Gastroesophageal sphincter (tissue), 4 donors: ENCODE measurements around the gene P4HB. TPM values are rescaled to one million over a fixed set of nuclear protein-coding genes. Genes with fewer than 3 reads are reported as not detected.
A peak's percentile ranks its signal among the peaks of the same experiment; 100 is the strongest.

ENCODE experiments used
- ATAC-seq: fragments of 150-250 bp; one replicate; pipeline ENCODE4 v1.9.1; 2016; ENCODE audit warnings: mild to moderate bottlenecking, moderate library complexity
- H3K27ac ChIP-seq, 4 donors: fragments of 200-600 bp; sonication (generic) in 3 of 4; 1 replicate in 3 of 4; 2 replicates in 1 of 4; pipeline ENCODE4 v1.5.1; 2016 to 2019
- H3K27me3 ChIP-seq: fragments of 200-600 bp; sonication (generic); one replicate; pipeline ENCODE4 v1.5.1; 2019
- H3K36me3 ChIP-seq, 2 donors: fragments of 200-600 bp; sonication (generic); one replicate each; pipeline ENCODE4 v1.5.1; 2019; ENCODE audit warnings: control low read depth in 1 of 2
- H3K4me1 ChIP-seq, 3 donors: fragments of 200-600 bp; sonication (generic); 1 replicate in 2 of 3; 2 replicates in 1 of 3; pipeline ENCODE4 v1.5.1; 2016 to 2019; ENCODE audit warnings: control low read depth in 2 of 3
- H3K4me3 ChIP-seq, 2 donors: fragments of 200-600 bp; sonication (generic); one replicate each; pipeline ENCODE4 v1.5.1; 2019; ENCODE audit warnings: mild to moderate bottlenecking in 1 of 2, moderate library complexity in 1 of 2
- H3K9me3 ChIP-seq, 3 donors: fragments of 200-600 bp; sonication (generic); one replicate each; pipeline ENCODE4 v1.5.1; 2017 to 2019; ENCODE audit warnings: control low read depth in 2 of 3
- CTCF ChIP-seq, 4 experiments: fragments of 200-600 bp in 2 of 4; fragments of 450-650 bp in 2 of 4; sonication (generic) in 1 of 4; IDR thresholded peaks; one replicate each; pipeline ENCODE4 v1.5.1; 2017 to 2019; ENCODE audit warnings: antibody characterized with exemption in 4 of 4, mild to moderate bottlenecking in 2 of 4, moderate library complexity in 2 of 4
- EP300 ChIP-seq: sonication (generic); formaldehyde crosslinking; IDR thresholded peaks from one replicate; pipeline ENCODE4 v1.6.1; 2017; ENCODE audit warnings: antibody characterized with exemption, mild to moderate bottlenecking
- POLR2A ChIP-seq, 2 donors: fragments of 450-650 bp; IDR thresholded peaks; one replicate each; pipeline ENCODE4 v1.6.1; 2017; ENCODE audit warnings: antibody characterized with exemption in 2 of 2, mild to moderate bottlenecking in 2 of 2, moderate library complexity in 1 of 2
- POLR2AphosphoS5 ChIP-seq: sonication (generic); formaldehyde crosslinking; IDR thresholded peaks from one replicate; pipeline ENCODE4 v1.6.1; 2017; ENCODE audit warnings: antibody characterized with exemption
- WGBS, 2 donors: methylation state at CpG; one replicate each; pipeline ENCODE4 v1.1.5; 2018; ENCODE audit warnings: low coverage in 1 of 2; 5-methylcytosine and 5-hydroxymethylcytosine counted together
- total RNA-seq, 4 donors: library from RNA; depleted of rRNA; stranded (reverse); fragments of >200 nt; gene quantifications; one replicate each; pipeline ENCODE4 v1.1.0, GENCODE V29; 2016

P4HB gene
- total RNA-seq, 4 donors from 2014 or later = 257 to 365 (median 324) TPM

- Histone ChIP-seq H3K27me3 (no peaks in the 10 kb centered on the region), H3K4me1 (peaks cover 0 to 68% (median 35%) of the 10 kb centered on the region in 3 donors), H3K27ac (peak overlapping the region; percentile 84 to 99 (median 98)), H3K36me3 (peaks cover 0 to 42% of the 10 kb centered on the region in 2 donors), H3K4me3 (peak overlapping the region; percentile 54 to 80), H3K9me3 (no peaks in the 10 kb centered on the region)
- TF ChIP-seq CTCF (IDR thresholded peaks at IDR 0.05) = peak in 3 of 4 experiments; percentile 87 to 95 (median 87)
- TF ChIP-seq EP300 = no peak
- TF ChIP-seq POLR2AphosphoS5 = peak; percentile 23
- no CpG with 5 or more reads among the region's 52 CpGs for WGBS, 2 donors
- peak; percentile 8 for ATAC-seq
These were observed 9.1 kb upstream of the P4HB start for GRCh38 chr17:81869221-81870130.

GRCh38 chr17:81868674-81869220, 8.4 kb upstream of the P4HB start:
- no peaks in the 10 kb centered on the region for H3K27me3 ChIP-seq
- WGBS, 2 donors = 80% methylated on average over 1 of the region's 30 CpGs; no CpG with 5 or more reads in 1 of the 2 donors
- peak overlapping the region in 1 of 2 donors; percentile 80 for H3K4me3 ChIP-seq
- H3K9me3 ChIP-seq = no peaks in the 10 kb centered on the region
- peak overlapping the region in 3 of 4 donors; percentile 98 to 99 (median 99) for H3K27ac ChIP-seq
- TF ChIP-seq EP300 = no peak
- no peak for TF ChIP-seq POLR2A (IDR thresholded peaks at IDR 0.05)
- TF ChIP-seq POLR2AphosphoS5 = no peak
- no peak for TF ChIP-seq CTCF (IDR thresholded peaks at IDR 0.05)
- ATAC-seq = peak; percentile 18
- H3K4me1 ChIP-seq = peaks cover 0 to 68% (median 35%) of the 10 kb centered on the region in 3 donors
- peaks cover 0 to 42% of the 10 kb centered on the region in 2 donors for H3K36me3 ChIP-seq

- no CpG with 5 or more reads among the region's 28 CpGs for WGBS, 2 donors
- ATAC-seq = no peak
- H3K4me1 ChIP-seq = peaks cover 0 to 72% (median 35%) of the 10 kb centered on the region in 3 donors
- H3K27ac ChIP-seq = peak overlapping the region in 3 of 4 donors; percentile 98 to 99 (median 99)
- no peak for TF ChIP-seq POLR2A (IDR thresholded peaks at IDR 0.05)
- no peak for TF ChIP-seq CTCF (IDR thresholded peaks at IDR 0.05)
- no peak for TF ChIP-seq EP300
- no peak for TF ChIP-seq POLR2AphosphoS5
- H3K27me3 ChIP-seq = no peaks in the 10 kb centered on the region
- no peaks in the 10 kb centered on the region for H3K9me3 ChIP-seq
- H3K36me3 ChIP-seq = peaks cover 0 to 42% of the 10 kb centered on the region in 2 donors
- H3K4me3 ChIP-seq = no peak overlapping the region
These were observed 7.8 kb upstream of the P4HB start for GRCh38 chr17:81867991-81868673.

- Histone ChIP-seq H3K4me1 (peaks cover 0 to 72% (median 30%) of the 10 kb centered on the region in 3 donors), H3K27me3 (no peaks in the 10 kb centered on the region), H3K27ac (peak overlapping the region in 3 of 4 donors; percentile 98 to 99 (median 99)), H3K36me3 (peaks cover 0 to 42% of the 10 kb centered on the region in 2 donors), H3K4me3 (no peak overlapping the region), H3K9me3 (no peaks in the 10 kb centered on the region)
- no CpG with 5 or more reads among the region's 23 CpGs for WGBS, 2 donors
- ATAC-seq = no peak
- TF ChIP-seq CTCF (IDR thresholded peaks at IDR 0.05) (no peak), EP300 (no peak), POLR2A (IDR thresholded peaks at IDR 0.05) (peak in 1 of 2 donors; percentile 8), POLR2AphosphoS5 (peak; percentile 7)
These were observed 7.0 kb upstream of the P4HB start for GRCh38 chr17:81867170-81867990.
